Measurements from ENCODE around the gene FBXL15. TPM values are rescaled to one million over a fixed set of nuclear protein-coding genes. Genes with fewer than 3 reads are reported as not detected.

The FBXL15 gene
- total and polyA plus RNA-seq, 9 of the 15 experiments (the other 6 are each of a cell fraction or from before 2014, with no cell fraction given): 0.08 to 25.9 (median 3.5) TPM

GRCh38 chr10:102418622-102419268 lies 1.9 kb upstream of the FBXL15 start, which contains the start of gene PSD (continued):
- TF ChIP-seq USF1 (CRISPR knock-in tag; IDR thresholded peaks at IDR 0.05) (peak; percentile 49), SAFB (IDR thresholded peaks at IDR 0.05; ENCODE audit: borderline replicate concordance, low read depth, low read length) (peak; percentile 66; the same call in 1 of the 2 replicates), ZNF764 (CRISPR knock-in tag; IDR thresholded peaks at IDR 0.05; ENCODE audit: low read depth) (no peak), E2F6 (IDR thresholded peaks at IDR 0.05; ENCODE audit: borderline replicate concordance in 1 of 2, extremely low read depth in 1 of 2, insufficient read depth in 1 of 2, insufficient read length in 1 of 2, low read depth in 1 of 2, low read length in 1 of 2, poor library complexity in 1 of 2, severe bottlenecking in 1 of 2) (peak; percentile 59 to 76)

- DNase-seq (ENCODE audit: extremely low read depth in 1 of 4, low spot score in 3 of 4) (peak; percentile 82 to 87 (median 82)), FAIRE-seq (no peak), ATAC-seq (no peak)
- no TSS peak for BruUV-seq (replicated peaks)
- Histone ChIP-seq H3K4me3 (peak overlapping the region; percentile 93), H3K9ac (ENCODE audit: insufficient read depth in 1 of 2, low read depth in 2 of 2, low read length in 2 of 2) (peak overlapping the region; percentile 65 to 96; a peak in 3 of 4 replicates), H3K9me1 (ENCODE audit: control insufficient read depth, insufficient read depth, low read length) (no peaks in the 10 kb centered on the region), H4K20me1 (replicated peaks; ENCODE audit: control insufficient read depth, insufficient read depth, low read length) (no peaks in the 10 kb centered on the region), H2AFZ (ENCODE audit: low read depth, low read length) (peak overlapping the region; percentile 87), H3K27me3 (ENCODE audit: control insufficient read depth in 2 of 2, insufficient read depth in 2 of 2, low read length in 2 of 2) (no peaks in the 10 kb centered on the region), H3K9me3 (replicated peaks; ENCODE audit: control insufficient read depth, insufficient read depth, low read depth, low read length) (no peaks in the 10 kb centered on the region), H3K79me2 (ENCODE audit: control insufficient read depth, insufficient read depth, low read length) (peaks cover 25% of the 10 kb centered on the region), H3K27ac (ENCODE audit: extremely low read depth, low read depth, low read length) (peak overlapping the region; percentile 80), H3K36me3 (ENCODE audit: control insufficient read depth, insufficient read depth, low read length) (peaks cover 17% of the 10 kb centered on the region; the same call in 2 of the 3 replicates), H3K4me1 (replicated peaks in 1 of 2; ENCODE audit: control insufficient read depth in 2 of 2, insufficient read depth in 2 of 2, low read length in 2 of 2) (peaks cover 12 to 60% of the 10 kb centered on the region in 2 experiments; a peak in 4 of 5 replicates), H3K4me2 (ENCODE audit: insufficient read depth, low read length) (peak overlapping the region; percentile 74)
- in situ Hi-C loops (cut with MboI): no loop called here
- intact Hi-C loops (cut with micrococcal nuclease): loop anchor here (5.0 kb wide), 1 partner anchor 43 kb away; no protein-coding TSS in a partner anchor
- POLR2A ChIA-PET: interaction anchor here (1.0 to 5.3 kb wide), 6 partner anchors 14 to 63 kb away, joined by 3 to 34 read pairs (median 6); partner anchors contain the start of gene C10orf95
- WGBS (ENCODE audit: insufficient coverage, low coverage, missing lambda C conversion rate): 0% methylated on average over 16 of the region's 54 CpGs
- CTCF ChIA-PET (ENCODE audit: low intra/inter-chr PET ratio): no interaction called here
- TF ChIP-seq BDP1 (IDR thresholded peaks at IDR 0.05; ENCODE audit: insufficient read depth, insufficient read length) (no peak), ZBED1 (IDR thresholded peaks at IDR 0.05) (no peak), THRA (IDR thresholded peaks at IDR 0.05) (no peak), SIN3B (IDR thresholded peaks at IDR 0.05; ENCODE audit: low read depth) (no peak), ZNF592 (IDR thresholded peaks at IDR 0.05) (no peak)
Observed at GRCh38 chr10:102419269-102420180, 1.1 kb upstream of the FBXL15 start.
